ENCODE results near the gene ECM2.

DNA sequence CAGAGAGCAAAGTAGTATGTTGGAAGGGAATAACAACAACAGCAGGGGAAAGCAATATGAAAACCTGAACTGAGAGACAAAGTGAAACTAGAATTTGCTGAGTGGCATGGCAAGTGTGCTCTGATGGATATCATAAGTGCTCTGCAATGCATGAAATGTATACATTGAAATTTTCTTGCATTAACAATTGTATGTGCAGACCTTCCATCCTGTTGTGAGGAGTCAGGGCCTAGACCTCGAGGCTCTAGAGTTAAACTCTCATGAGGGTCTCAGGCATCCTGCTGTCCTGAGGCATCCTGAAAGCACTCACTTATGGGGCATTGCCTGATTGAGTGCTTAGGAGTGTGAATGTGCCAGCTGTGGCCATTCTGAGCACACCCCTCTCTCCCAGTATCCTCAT, 1.1 kb downstream of the ECM2 start:
- no peak for TF ChIP-seq CTCF (IDR thresholded peaks at IDR 0.05)
- TF ChIP-seq POLR2A (IDR thresholded peaks at IDR 0.05) = no peak

Measured in thyroid gland (tissue), 4 donors.